Measurements from ENCODE around the gene SEC22A.

DNA sequence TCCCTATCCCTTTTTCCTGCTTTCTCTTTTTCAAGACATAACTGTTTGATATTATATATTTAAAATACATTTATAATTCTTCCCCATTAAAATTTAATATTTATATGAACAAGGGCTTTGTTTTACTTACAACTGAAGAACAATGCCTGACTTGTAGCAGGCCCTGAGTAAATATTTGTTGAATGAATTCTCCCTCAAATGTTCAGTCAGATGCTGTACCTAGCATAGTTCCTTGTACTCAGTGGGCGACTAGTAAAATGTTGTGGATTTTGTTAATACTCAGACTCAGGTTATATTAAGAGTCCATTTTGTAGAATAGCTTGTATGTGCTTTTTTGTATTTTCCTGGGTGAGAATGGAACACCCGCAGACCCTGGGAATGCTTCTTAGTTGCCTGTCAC, 69.1 kb downstream of the SEC22A start:
- TF ChIP-seq CTCF (IDR thresholded peaks at IDR 0.05) (no peak), ZFX (IDR thresholded peaks at IDR 0.05; ENCODE audit: borderline replicate concordance) (no peak)

Data from 22Rv1 (cell line).